ENCODE measurements around the gene LTB. TPM values are rescaled to one million over a fixed set of nuclear protein-coding genes. Genes with fewer than 3 reads are reported as not detected.
A peak's percentile ranks its signal among the peaks of the same experiment; 100 is the strongest.

LTB gene
- total RNA-seq, 1 donor = 31.0 TPM

DNA sequence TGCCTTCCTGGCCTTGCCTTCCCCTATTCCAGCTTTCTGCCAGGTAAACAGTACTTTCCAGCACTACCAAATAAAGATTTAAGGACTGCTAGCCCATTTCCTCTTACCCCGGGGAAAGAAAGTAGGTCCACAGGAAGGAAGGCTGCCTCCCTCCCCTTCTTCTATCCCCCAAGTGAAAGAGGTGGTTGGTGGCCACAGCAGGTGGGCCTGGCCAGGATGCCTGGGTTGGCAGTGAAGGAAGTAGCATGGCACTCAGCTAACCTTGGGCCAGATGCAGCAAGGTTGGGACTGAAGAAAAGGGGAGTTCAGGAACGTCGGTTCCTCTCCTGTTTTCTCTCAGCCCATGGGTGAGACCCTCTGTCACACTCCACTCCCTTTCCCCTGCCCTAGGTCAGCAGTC lies 25.9 kb downstream of the LTB start:
- DNase-seq (ENCODE audit: low read depth in 2 of 3, low spot score in 2 of 3) = no peak

DNA sequence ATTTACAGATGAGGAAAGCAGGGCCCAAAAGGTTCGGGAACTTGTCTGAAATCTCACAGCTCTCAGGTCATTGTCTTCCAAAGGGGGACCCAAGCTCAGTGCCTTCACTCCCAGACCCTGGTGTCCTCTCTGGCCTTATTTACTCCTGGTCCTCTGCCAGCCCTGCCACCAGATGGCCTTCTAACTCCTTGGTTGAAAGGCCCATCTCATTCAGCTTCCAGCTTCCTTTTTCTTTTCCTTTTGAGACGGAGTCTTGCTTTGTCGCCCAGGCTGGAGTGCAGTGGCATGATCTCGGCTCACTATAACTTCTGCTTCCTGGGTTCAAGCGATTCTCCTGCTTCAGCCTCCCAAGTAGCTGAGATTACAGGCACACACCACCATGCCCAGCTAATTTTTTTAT lies 30.9 kb downstream of the LTB start:
- DNase-seq (ENCODE audit: low read depth in 2 of 3, low spot score in 2 of 3) = peak in 2 of 3 donors; percentile 81 to 90

DNA sequence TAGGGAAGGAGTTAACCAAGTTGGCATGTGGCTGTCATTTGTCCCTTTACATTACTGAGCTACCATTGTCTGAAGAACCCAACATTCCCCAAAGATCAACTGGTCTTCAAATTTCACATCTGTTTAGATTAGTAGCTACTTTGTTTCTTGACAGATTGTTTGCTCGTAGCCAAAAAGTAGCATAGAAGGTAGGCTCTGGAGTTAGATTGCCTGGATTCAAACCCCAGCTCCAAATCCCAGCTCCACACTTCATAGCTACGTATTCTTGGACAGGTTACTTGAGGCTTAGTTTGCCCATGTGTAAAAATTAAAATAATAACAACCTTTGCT lies 33.7 kb downstream of the LTB start:
- no peak for DNase-seq (ENCODE audit: low read depth in 2 of 3, low spot score in 2 of 3)

DNA sequence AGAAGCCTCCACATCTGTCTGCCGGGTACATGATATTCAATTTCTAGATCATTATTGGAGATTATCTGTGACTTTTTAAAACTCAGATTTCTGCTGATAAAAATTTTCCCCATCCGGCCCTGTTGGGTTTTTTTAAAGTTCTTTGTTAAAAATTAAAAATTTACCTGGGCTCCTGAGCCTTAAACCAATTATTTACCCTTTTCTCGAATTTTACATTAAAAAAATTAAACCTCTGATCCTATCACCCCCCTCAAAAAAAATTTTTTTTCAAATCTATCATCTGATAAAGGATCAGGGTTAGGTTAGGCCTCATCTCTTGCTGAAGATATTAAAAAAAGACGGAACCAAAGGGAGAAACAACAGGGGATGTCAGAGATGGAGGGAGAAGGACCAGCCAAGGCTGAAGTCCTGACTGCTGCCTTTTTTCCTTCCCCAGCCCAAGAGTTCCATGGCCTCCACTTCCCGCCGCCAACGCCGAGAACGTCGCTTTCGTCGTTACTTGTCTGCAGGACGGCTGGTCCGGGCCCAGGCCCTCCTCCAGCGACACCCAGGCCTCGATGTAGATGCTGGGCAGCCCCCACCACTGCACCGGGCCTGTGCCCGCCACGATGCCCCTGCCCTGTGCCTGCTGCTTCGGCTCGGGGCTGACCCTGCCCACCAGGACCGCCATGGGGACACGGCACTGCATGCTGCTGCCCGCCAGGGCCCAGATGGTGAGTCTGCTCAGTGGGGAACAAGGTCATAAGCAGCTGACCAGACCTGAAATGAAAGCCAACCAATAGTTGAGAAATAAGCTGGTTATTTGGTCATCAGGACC lies 34.3 kb downstream of the LTB start:
- no peak for DNase-seq (ENCODE audit: low read depth in 2 of 3, low spot score in 2 of 3)

DNA sequence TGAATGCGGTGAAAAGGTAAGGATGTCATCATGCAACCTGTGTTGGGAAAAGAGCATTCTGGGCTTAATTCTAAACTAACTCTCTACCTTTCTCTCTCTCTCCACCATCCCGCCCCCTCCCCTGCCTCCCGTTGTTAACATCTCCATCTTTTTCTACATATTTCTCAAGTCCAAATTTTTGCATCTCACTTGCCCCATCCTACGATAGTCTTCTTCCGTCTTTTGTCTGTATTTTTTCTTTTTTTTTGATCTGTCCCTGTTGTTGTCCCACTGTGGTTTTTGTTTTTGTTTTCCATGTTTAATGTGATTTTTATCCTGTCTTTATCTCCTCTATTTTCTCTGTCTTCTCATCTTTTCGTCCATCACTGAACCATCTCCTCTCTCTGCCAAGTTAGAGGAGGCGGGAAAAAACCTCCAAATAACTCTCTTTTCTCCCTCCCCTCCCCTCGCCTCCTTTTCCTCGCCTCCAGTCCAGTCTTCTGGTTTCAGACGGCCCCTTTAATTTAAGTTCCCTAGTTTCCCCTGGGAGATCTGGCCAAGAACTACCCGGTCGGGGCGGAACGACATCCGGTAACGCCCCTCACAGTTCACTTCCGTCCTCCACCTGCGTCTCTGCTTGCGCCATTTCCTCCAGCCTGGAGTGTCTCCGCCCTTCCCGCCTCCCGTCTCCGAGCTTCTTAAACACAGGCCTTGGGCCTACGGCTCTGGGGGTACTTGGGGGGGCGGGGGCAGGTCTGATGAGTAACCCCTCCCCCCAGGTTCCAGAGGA lies 35.1 kb downstream of the LTB start, which contains the start of gene NFKBIL1:
NFKBIL1 (plus strand) TSS at position 651 of the 769 bp plus-strand sequence; CDS start at position 738, 87 bp downstream.
- peak; percentile 78 to 95 (median 93) for DNase-seq (ENCODE audit: low read depth in 2 of 3, low spot score in 2 of 3)

DNA sequence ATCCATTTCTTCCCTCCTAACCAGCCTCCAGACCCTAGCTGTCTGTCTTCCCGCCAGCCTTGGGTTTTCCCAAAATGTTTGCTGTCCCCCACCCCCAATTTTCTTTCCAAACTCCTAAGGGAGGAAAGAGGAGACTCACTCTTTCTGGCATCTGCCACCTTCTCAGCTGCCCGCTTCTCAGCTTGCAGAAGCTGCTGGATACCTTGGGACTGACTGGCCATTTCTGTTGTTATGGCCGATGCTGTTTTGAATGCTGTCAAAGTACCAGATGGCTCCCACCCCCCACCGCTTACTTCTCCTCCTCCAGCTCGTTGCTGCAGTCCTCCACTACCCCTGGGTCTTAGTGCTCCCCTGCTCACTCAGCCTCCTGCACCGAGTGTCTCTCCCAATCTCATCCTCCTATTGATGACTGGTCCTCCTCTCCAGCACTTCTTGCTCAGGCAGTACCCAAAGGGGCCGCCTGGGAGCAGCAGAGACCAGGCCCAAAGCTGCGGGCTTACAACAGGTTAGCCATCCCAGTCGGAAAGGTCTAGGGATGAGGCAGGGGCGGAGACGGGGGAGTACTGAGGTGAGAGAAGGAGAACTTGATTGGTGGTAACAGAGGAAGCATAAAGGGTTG lies 35.8 kb downstream of the LTB start, which contains the start of gene ATP6V1G2:
ATP6V1G2 (minus strand) TSS at position 270 of the 619 bp plus-strand sequence; CDS start at position 221, 49 bp downstream.
- peak; percentile 57 to 87 (median 85) for DNase-seq (ENCODE audit: low read depth in 2 of 3, low spot score in 2 of 3)

DNA sequence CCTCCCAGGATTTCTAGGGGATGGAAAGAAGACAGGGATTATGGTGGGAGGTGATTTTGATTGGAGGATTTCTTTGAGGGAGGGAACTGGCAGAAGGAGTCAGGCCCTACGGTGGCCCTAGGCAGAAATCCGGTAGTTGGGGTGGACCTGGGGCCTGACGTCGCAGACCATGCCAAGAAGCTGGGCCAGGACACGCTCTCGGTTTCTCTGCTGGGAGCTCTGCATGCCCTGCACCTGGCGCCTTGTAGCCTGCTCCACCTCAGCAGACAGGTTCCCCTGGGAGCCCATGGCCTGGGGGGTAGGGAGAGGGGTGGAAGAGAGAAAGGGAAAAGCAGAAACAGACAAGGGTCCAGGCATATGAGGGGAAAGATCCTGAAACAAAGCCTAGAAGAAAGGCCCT lies 36.9 kb downstream of the LTB start:
- DNase-seq (ENCODE audit: low read depth in 2 of 3, low spot score in 2 of 3) = no peak

DNA sequence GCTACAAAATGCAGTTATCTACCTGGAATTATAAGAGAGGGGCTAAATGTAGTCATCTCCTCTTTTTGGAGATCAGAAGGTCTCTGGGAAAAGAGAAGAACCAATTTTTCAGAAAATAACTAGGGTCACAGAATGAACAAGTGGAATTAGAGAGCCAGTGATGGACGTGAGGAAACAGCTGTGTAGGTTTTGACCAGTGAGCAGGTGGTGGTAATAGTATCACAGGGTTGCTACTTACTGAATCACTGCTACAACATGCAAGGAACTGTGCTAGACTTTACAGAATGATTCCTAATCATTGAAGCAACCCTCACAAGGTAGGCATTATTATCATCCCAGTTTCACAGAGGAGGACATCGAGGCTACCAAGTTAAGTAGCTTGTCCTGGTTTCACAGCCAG lies 37.5 kb downstream of the LTB start:
- no peak for DNase-seq (ENCODE audit: low read depth in 2 of 3, low spot score in 2 of 3)

DNA sequence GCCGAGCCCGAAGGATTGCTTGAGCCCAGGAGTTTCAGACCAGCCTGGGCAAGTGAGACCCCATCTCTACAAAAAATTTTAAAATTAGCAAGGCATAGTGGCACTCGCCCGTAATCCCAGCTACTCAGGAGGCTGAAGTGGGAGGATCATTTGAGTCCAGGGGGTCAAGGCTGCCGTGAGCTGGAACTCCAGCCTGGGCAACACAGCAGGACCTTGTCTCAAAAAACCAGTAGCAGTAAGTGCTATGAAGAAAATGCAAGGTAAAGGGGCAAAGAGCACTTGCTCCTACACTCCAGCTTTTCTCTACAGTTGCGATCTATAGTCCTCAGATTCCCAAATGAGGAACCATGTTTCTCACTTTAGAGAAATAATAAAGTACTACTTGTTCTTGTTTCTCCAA lies 38.6 kb downstream of the LTB start:
- no peak for DNase-seq (ENCODE audit: low read depth in 2 of 3, low spot score in 2 of 3)

DNA sequence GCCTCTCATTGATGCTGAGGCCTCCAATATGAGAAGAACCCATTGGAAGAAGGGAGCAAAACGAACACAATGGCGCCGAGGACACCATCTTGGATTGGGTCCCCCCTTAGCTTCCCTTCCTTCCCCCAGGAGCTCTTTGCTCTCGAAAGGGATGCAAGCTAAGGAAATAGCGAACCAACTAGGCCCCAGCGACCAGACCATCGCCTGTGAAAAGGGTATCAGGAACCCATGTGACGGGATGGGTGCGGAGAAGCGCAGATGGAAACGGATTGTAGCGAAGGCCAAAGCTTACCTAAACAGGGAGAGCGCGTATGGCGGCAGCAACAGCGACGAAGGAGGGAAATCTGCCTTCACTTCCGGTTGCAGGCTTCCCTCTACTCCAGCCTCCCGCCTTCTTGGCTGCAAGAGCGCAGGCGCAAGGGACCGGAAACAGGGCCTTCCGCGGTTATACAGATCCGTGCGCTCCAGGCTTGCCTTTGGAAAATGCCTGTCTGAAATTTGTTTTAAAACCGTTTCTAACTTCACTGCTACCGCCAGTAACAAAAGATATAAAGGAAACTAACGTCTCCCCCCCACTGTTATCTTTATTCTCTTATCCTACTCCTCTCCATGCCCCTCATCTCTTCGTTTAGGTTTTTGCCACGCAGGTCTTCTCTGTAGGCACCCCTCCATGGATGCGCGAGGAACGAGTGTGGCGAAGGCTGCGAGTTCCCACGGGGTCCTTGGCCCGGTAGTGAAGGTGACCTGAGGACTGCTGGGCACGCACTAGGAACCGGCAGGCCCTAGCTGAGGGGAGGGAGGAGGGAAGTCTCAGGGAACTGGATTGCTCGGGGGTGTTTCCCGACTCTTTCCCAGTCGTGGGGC lies 40.3 kb downstream of the LTB start, which contains the start of gene DDX39B:
DDX39B (minus strand) TSS at position 346 of the 864 bp plus-strand sequence. CDS start 1,471 bp downstream, outside the sequence.
- DNase-seq (ENCODE audit: low read depth in 2 of 3, low spot score in 2 of 3) = peak; percentile 90 to 99 (median 97)

DNA sequence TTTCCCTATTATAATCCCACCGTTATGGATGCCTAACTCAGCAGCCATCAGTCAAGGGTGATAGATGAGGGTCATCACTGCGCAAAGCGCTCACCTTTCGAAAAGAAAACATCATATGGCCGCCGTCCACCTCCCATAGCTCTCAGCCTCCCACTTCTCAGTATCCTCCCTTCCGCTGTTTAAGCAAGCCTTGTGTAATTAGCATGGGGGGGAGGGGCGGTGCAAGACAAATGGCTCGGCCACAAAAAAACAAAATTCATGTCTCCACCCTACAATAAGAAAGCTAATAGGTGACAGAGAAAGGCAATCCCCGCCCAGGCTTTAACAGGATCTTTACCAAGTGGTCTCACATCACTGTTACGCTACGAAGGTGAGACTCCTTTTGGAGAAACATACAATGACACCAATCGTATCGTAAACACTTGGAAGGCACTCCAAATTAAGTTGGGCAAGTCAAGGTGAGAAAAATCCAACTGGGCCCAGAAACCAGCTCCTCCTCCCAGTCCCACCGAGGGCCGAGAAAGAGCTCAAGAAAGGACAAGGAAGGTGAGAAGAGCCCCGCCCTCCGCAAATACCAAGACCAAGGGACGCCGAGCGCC lies 41.1 kb downstream of the LTB start:
- peak in 2 of 3 donors; percentile 56 to 73 for DNase-seq (ENCODE audit: low read depth in 2 of 3, low spot score in 2 of 3)

DNA sequence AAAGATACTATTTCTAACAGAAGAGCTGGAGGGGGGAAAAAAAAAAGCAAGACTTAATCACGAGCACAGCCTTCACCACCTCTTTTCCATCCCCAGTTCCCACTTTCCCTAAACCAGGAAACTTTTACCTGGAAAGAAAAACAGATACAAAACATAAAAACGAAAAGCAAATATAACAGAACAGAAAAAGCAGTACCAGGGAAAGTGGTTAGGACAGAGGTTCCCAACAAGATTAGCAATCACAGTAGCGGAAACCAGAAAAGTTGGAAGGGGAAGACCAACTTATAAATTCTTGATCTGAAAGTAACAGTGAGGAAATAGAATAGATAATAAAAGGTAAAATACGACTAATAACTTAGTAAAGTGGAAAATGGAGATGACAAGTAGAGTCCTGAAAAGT lies 41.6 kb downstream of the LTB start:
- DNase-seq (ENCODE audit: low read depth in 2 of 3, low spot score in 2 of 3) = no peak

DNA sequence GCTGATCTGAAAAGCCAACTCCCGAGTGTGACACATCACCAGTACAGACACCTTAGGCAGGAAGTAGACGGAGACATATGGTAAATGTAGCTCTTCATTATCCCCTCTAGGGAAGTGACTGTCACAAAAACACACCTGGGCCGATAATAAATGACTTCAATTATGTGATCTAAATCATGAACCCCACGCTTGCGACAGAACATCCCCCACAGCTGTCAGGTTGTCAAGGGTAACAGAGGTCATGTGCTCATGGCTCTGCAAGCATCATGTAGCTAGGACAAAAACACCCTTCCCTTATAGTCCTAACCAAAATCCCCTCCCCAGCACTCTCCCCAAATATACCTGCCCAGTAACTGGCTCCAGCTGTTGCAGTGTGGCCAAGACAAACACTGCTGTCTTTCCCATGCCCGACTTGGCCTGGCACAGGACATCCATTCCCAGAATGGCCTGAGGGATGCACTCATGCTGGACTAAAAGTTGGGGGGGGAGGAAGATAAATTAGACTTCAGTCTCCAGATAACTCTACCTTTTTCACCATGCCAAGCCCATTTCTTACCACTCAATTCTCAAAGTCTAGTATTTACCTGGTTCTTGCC lies 43.3 kb downstream of the LTB start:
- no peak for DNase-seq (ENCODE audit: low read depth in 2 of 3, low spot score in 2 of 3)

DNA sequence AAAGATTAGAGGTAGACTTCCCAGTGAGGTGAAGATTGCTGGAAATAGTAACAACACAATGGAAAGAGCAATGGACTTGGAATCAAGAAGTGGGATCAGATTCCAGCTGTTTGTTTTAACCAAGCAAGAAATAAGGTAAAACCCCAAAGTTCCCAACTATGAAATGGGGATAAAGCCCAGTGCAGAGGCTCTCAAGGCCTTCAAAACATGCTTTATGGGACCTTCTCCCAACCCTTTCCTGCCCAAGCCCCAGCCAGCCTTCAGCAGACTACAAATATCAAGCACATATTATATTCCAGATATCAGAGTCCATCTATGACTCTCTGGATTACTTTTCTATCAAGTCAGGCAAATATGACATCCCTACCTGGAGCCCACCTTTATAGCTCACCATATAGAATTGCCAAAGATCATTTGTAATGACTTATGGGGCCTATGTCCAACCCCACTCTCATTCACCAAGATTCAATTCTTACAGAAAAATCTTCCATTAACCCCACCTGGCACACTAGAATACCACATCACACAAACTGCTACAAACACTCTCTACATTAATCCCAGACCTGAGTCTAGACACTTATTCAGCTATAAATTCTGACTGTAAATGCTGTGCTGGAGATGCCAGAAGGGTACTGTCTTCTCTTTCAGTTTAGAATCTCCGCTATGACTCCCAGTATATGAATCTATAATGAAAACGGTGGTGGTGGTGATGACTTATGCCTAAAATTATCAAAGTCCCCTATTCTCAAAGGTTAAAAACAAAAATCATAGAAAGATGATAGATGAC lies 46.5 kb downstream of the LTB start:
- DNase-seq (ENCODE audit: low read depth in 2 of 3, low spot score in 2 of 3) = no peak

DNA sequence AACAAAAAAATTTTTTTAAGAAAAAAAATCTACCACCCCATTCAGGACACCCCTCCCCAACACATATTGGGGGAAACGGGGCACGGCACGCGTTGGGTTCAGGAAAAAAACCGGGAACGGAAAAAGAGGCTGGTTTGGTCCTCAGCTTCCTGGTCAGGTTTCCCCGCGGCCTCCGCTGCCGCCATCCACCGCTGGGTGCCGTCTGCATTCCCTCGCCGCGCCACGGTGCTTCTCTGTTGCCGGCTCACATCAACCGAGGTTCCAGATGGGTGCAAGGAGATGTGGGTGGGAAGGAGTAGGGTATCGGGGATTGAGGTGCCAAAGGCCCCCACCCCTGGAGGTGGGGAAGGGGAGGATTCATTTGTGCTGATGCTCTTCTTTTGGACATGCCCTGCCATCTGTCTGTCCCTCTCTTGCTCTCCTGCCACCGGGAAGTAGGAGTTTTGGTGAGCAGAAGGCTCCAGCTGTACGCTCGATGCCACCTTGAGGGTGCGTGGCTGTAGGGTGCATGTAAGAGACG lies 47.6 kb downstream of the LTB start:
- DNase-seq (ENCODE audit: low read depth in 2 of 3, low spot score in 2 of 3) = no peak

DNA sequence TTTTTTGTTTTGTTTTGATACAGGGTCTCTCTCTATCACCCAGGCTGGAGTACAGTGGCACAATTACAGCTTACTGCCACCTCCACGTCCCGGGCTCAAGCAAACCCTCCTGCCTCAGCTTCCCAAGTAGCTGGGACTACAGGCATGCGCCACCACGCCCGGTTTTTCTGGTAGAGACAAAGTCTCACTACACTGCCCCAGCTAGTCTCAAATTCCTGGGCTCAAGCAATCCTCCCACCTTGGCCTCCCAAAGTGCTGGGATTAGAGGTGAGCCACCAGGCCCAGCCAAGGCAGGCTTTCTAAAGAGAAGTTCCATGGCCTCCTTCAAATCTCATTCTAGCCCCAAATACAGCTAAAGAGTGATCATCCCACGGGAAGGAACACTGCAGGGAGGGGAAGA lies 48.2 kb downstream of the LTB start:
- DNase-seq (ENCODE audit: low read depth in 2 of 3, low spot score in 2 of 3) = no peak

DNA sequence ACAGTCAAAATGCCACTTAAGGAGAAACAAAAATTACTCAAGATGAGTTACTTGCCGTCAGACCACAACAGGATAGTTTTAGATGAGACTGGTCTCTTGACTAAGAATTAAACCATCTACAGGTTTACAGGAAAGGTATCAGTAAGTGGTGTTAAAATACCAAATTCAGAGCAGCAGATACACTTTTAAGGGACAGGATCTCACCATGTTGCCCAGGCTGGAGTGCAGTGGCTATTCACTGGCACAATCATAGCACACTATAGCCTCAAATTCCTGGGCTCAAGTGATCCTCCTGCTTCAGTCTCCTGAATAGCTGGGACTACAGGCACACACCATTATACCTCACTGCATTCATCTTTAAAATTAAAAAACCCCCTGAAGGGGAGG lies 48.8 kb downstream of the LTB start:
- no peak for DNase-seq (ENCODE audit: low read depth in 2 of 3, low spot score in 2 of 3)

DNA sequence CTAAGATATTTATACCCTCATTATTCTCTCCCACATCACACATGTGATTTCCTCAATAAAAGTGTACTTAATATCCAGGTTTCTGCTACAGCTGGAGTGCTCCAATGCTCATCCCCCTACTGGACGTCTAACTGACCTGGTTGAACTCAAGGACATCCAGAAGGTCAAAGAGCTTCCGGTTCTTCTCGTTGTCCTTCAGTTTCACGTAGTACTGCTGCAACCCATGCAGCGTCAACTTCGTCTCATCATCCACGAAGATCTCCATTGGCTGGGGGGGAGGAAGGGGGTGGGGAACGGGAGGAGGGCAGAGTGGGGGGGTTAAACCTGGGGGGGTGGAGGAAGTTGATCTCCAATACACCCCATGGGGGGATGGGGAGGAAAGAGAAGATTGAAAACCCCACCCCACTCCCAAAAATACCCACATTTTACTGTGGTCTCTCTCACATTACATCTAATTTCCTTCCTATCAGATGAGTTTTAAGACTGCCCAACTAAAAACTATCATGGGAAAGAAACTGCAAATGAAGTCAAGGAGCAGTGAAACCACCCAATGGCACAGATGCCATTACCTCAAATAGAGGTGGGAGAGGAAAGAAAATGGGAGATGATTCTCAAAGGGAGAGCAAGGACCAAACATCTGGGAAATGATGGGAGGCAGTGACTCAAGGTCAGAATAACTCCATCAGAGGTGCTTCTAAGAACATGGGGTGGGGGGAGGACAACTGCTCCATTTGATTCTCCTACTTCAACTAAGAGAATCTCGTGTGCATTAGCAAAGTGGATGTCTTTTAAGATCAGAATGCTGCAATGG lies 49.4 kb downstream of the LTB start:
- DNase-seq (ENCODE audit: low read depth in 2 of 3, low spot score in 2 of 3) = no peak

Data from hematopoietic multipotent progenitor cell (in vitro differentiated cells).